Retinal pigment epithelial cell (primary cell): ENCODE measurements around the gene CDH13.

ENCODE experiments used
- DNase-seq: peaks from one replicate; pipeline ENCODE4 v3.0.0-alpha.2; 2010; ENCODE audit warnings: low read depth
- H3K4me3 ChIP-seq: 2 replicates; pipeline ENCODE4 v1.5.1; 2011; ENCODE audit warnings: mild to moderate bottlenecking, low read length, control low read depth, moderate library complexity
- TF ChIP-seq, protein P1 (sequence below): conservative IDR thresholded peaks from 2 replicates; pipeline ENCODE4 v1.5.1; 2011; ENCODE audit warnings: low read depth, low read length, control low read depth, inconsistent platforms

Gene CDH13

DNA sequence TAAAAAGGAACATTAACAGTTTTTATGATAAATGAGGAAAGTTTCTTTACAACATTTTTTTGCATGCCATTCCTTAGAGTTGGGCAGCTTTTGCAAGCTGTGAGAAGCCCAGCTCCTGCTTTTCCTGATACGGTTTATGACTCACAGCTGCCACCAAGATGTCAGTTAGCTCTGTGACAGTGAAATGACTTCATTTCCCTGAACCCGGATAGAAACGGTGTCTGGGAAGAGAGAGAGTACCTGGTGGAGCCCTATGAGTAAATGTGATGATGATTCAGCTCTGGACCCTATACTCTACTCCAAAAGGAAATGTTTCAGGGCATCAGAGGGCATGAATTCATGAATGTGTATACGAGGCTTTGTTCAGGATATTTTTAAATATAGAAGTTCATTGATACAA is 814.7 kb downstream of the CDH13 start:
- H3K4me3 ChIP-seq: no peak overlapping the region
- TF ChIP-seq, protein P1, sequence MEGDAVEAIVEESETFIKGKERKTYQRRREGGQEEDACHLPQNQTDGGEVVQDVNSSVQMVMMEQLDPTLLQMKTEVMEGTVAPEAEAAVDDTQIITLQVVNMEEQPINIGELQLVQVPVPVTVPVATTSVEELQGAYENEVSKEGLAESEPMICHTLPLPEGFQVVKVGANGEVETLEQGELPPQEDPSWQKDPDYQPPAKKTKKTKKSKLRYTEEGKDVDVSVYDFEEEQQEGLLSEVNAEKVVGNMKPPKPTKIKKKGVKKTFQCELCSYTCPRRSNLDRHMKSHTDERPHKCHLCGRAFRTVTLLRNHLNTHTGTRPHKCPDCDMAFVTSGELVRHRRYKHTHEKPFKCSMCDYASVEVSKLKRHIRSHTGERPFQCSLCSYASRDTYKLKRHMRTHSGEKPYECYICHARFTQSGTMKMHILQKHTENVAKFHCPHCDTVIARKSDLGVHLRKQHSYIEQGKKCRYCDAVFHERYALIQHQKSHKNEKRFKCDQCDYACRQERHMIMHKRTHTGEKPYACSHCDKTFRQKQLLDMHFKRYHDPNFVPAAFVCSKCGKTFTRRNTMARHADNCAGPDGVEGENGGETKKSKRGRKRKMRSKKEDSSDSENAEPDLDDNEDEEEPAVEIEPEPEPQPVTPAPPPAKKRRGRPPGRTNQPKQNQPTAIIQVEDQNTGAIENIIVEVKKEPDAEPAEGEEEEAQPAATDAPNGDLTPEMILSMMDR: no peak
- no peak for DNase-seq

DNA sequence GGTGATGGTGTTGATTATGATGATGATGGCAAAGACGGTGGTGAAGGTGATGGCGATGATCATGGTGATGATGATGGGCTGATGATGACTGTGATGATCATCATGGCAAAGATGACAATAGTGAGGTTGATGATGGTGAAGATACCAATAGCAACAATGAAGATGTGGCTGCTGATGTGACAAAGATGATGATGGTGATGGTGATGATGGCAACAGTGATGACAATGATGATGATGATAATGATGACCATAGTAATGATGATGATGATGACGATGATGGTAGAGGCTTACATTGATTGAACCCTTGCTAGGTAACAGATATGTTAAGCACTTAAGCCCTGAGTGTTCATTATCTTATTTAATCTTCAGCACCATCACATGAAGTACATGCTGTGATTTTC is 817.2 kb downstream of the CDH13 start:
- no peak overlapping the region for H3K4me3 ChIP-seq
- no peak for DNase-seq
- TF ChIP-seq, protein P1: no peak

DNA sequence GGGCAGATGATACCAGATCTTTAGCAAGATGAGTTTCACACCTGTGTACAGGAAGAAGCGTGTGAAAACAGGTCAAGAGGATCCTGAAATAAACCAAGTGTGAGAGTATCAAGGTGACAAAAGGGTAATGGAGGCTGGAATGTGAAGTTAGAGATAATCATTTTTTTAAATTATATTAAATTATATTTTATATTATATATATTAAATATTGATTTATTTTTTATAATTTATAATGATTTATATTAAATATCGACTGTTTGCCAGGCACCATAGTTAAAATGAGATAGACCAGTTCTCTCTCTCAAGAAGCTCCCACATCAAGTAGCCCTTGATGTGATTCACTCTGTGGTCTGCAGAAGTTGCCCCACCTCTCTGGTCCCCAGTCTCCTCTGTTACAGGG is 820.8 kb downstream of the CDH13 start:
- TF ChIP-seq, protein P1: no peak
- DNase-seq: no peak
- H3K4me3 ChIP-seq: no peak overlapping the region

DNA sequence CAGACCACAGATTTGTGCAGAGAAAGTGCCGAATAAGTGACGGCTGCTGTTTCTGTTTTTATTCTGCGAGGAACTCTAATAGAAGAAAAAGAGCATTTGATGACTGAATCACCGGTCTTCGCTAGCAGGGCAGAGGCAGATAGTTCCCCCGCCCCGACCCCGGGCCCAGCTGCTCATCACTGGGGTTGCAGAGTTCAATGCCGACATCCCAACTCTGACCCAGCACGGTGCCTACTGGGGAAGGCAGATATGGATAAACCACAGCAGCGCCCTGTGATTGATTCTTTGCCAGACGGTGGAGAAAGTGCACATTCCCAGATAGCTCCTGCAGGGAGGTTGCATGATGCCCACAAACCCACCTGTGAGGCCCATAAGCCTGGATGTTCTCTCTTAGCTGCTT is 823.1 kb downstream of the CDH13 start:
- no peak for DNase-seq
- no peak overlapping the region for H3K4me3 ChIP-seq
- TF ChIP-seq, protein P1: no peak

DNA sequence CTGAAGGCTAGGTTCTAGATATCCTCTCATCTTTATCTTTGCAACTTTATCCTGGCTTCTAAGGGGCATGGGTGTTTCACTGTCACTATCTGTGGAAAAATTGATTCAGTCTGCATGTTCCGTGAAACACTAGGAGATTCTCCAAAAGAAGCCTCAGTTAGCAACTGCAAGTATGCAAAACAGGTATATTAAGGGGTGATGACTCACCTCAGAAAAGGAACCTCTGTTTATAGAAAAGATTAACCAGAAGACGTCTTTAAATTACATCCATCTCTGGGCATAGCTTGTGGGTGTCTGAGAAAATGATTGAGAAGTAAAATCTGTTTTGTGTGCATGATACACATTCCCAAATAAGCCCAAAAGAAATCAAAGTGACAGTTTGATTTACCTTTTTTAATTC is 827.2 kb downstream of the CDH13 start:
- TF ChIP-seq, protein P1: no peak
- no peak for DNase-seq

DNA sequence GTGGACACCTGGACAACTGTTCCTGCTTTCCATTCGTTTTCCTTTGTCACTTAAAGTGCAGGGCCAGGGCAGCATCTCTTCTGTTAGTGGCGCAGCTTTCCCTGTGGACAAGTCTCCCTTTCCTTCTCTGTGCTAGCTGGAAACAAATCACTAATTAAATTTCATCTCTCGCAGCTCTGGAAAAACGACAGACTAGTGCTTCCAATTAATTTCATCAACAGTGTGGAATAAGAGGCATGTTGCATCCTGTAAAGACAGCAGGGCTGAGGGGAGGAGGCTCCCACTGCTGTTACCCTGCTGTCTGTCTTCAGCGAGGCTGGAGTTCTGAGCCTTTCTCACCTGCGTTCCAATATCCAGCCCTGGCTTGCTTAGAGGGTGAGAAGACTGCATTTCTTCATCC is 828.9 kb downstream of the CDH13 start:
- TF ChIP-seq, protein P1: no peak
- DNase-seq: no peak
- no peak overlapping the region for H3K4me3 ChIP-seq

More for the DNA sequence above, 827.2 kb downstream of the CDH13 start:
- H3K4me3 ChIP-seq: no peak overlapping the region

DNA sequence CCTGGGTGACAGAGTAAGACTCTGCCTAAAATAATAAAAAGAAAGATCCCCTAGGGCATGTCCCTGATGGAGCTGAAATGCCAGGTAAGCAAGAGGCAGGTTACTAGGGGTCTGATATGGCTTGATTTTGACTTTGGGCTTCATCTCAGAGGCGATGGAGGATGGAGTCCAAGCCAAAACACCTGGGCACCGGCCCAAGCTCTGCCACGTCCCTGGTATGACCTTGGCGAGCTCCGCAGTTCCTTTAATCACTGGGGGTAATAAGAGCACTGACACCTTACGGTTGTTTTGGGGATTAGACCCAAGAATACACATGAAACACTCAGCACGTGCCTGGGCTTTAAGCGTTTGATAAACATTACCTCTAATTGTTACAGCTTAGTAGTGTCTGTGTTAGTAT is 830.2 kb downstream of the CDH13 start:
- TF ChIP-seq, protein P1: no peak
- DNase-seq: no peak
- no peak overlapping the region for H3K4me3 ChIP-seq
